Measurements from ENCODE around the gene LPP.

- TF ChIP-seq CTCF (IDR thresholded peaks at IDR 0.05; ENCODE audit: low read length) (no peak), EZH2 (IDR thresholded peaks at IDR 0.05; ENCODE audit: borderline replicate concordance, low read length) (no peak)
These were observed 590.2 kb downstream of the LPP start for GRCh38 chr3:188744166-188744565.
